Liver (tissue), 9 donors: ENCODE results near the gene BRIP1. TPM values are rescaled to one million over a fixed set of nuclear protein-coding genes. Genes with fewer than 3 reads are reported as not detected.

ENCODE experiments used
- DNase-seq: peaks from one replicate; pipeline ENCODE4 v3.0.0-alpha.2; 2017; ENCODE audit warnings: low spot score
- H3K27ac ChIP-seq, 2 donors: one replicate each; pipeline ENCODE4 v1.7.0; 2013; ENCODE audit warnings: inconsistent platforms in 2 of 2, low read length in 2 of 2, control low read depth in 1 of 2, low read depth in 1 of 2, mild to moderate bottlenecking in 1 of 2
- H3K27me3 ChIP-seq, 4 donors: one replicate each; pipeline versions ENCODE4 v1.6.1 to v1.7.0; 2013; ENCODE audit warnings: low read length in 3 of 4, inconsistent platforms in 1 of 4, mild to moderate bottlenecking in 1 of 4, moderate library complexity in 1 of 4; ENCODE audit not compliant: control insufficient read depth in 4 of 4, insufficient read depth in 4 of 4
- H3K36me3 ChIP-seq, 4 donors: one replicate each; pipeline versions ENCODE4 v1.6.1 to v1.7.0; 2013; ENCODE audit warnings: low read length in 3 of 4, mild to moderate bottlenecking in 3 of 4, low read depth in 1 of 4, moderate library complexity in 1 of 4; ENCODE audit not compliant: control insufficient read depth in 4 of 4, insufficient read depth in 3 of 4
- H3K4me1 ChIP-seq, 4 donors: one replicate each; pipeline versions ENCODE4 v1.6.1 to v1.7.0; 2013; ENCODE audit warnings: low read length in 3 of 4, mild to moderate bottlenecking in 3 of 4, moderate library complexity in 1 of 4; ENCODE audit not compliant: control insufficient read depth in 4 of 4, insufficient read depth in 4 of 4
- H3K4me3 ChIP-seq, 3 donors: one replicate each; pipeline versions ENCODE4 v1.6.1 to v1.7.0; 2013; ENCODE audit warnings: low read length in 3 of 3, control low read depth in 1 of 3, low read depth in 1 of 3, mild to moderate bottlenecking in 1 of 3
- H3K9ac ChIP-seq, 2 donors: one replicate each; pipeline ENCODE4 v1.7.0; 2013; ENCODE audit warnings: low read length in 2 of 2, mild to moderate bottlenecking in 2 of 2, moderate library complexity in 2 of 2, control low read depth in 1 of 2, low read depth in 1 of 2
- H3K9me3 ChIP-seq, 4 donors: one replicate each; pipeline versions ENCODE4 v1.6.1 to v1.7.0; 2013; ENCODE audit warnings: low read length in 3 of 4; ENCODE audit not compliant: control insufficient read depth in 4 of 4
- ATF3 ChIP-seq: IDR thresholded peaks from 2 replicates; pipeline ENCODE4 v1.6.1; 2016; ENCODE audit warnings: antibody characterized with exemption
- CTCF ChIP-seq: fragments of 150-350 bp; IDR thresholded peaks from 2 replicates; pipeline ENCODE4 v1.5.1; 2017; ENCODE audit warnings: improper control_type of control experiment, low read depth, low read length; ENCODE audit not compliant: missing input control
- EGR1 ChIP-seq, 2 donors: IDR thresholded peaks; 2 replicates each; pipeline ENCODE4 v1.6.1; 2016 to 2018; ENCODE audit warnings: antibody characterized with exemption in 2 of 2, low read depth in 2 of 2
- FOXA1 ChIP-seq: IDR thresholded peaks from 2 replicates; pipeline ENCODE4 v1.6.1; 2016; ENCODE audit warnings: antibody characterized with exemption
- FOXA2 ChIP-seq: IDR thresholded peaks from 2 replicates; pipeline ENCODE4 v1.6.1; 2016; ENCODE audit warnings: antibody characterized with exemption
- GABPA ChIP-seq, 2 donors: IDR thresholded peaks in 1 of 2; conservative IDR thresholded peaks in 1 of 2; 2 replicates each; pipeline ENCODE4 v1.6.1; 2016; ENCODE audit warnings: antibody characterized with exemption in 2 of 2, mild to moderate bottlenecking in 1 of 2, moderate library complexity in 1 of 2
- HNF4A ChIP-seq, 2 donors: conservative IDR thresholded peaks; 2 replicates each; pipeline ENCODE4 v1.6.1; 2016; ENCODE audit warnings: antibody characterized with exemption in 2 of 2, mild to moderate bottlenecking in 2 of 2
- HNF4G ChIP-seq: IDR thresholded peaks from 2 replicates; pipeline ENCODE4 v1.6.1; 2016; ENCODE audit warnings: antibody characterized with exemption
- JUND ChIP-seq, 2 donors: IDR thresholded peaks; 2 replicates each; pipeline ENCODE4 v1.6.1; 2016; ENCODE audit warnings: antibody characterized with exemption in 2 of 2
- MAX ChIP-seq: IDR thresholded peaks from 2 replicates; pipeline ENCODE4 v1.6.1; 2016; ENCODE audit warnings: antibody characterized with exemption
- RAD21 ChIP-seq, 2 donors: IDR thresholded peaks; 2 replicates each; pipeline ENCODE4 v1.6.1; 2016; ENCODE audit warnings: antibody characterized with exemption in 2 of 2, mild to moderate bottlenecking in 2 of 2
- RXRA ChIP-seq, 2 donors: IDR thresholded peaks; 2 replicates each; pipeline ENCODE4 v1.6.1; 2017 to 2018; ENCODE audit warnings: antibody characterized with exemption in 2 of 2, mild to moderate bottlenecking in 1 of 2
- SP1 ChIP-seq: IDR thresholded peaks from 2 replicates; pipeline ENCODE4 v1.6.1; 2018; ENCODE audit warnings: antibody characterized with exemption, mild to moderate bottlenecking
- TAF1 ChIP-seq: conservative IDR thresholded peaks from 2 replicates; pipeline ENCODE4 v1.6.1; 2016; ENCODE audit warnings: antibody characterized with exemption, mild to moderate bottlenecking
- YY1 ChIP-seq: IDR thresholded peaks from 2 replicates; pipeline ENCODE4 v1.6.1; 2016; ENCODE audit warnings: antibody characterized with exemption, mild to moderate bottlenecking
- ZBTB33 ChIP-seq: IDR thresholded peaks from 2 replicates; pipeline ENCODE4 v1.6.1; 2016; ENCODE audit warnings: antibody characterized with exemption
- WGBS: extraction: QIAGEN DNeasy Blood & Tissue Kit; methylation state at CpG from one replicate; pipeline ENCODE4 v1.1.7; 2013; 5-methylcytosine and 5-hydroxymethylcytosine counted together
- polyA plus RNA-seq, 2 donors: library from polyadenylated mRNA; stranded (reverse) in 1 of 2; unstranded in 1 of 2; fragments of 200-250 nt in 1 of 2; fragments of >200 nt in 1 of 2; fragmentation: Nextera tagmentation in 1 of 2; extraction: Ambion mirVana in 1 of 2; gene quantifications; one replicate each; pipeline versions ENCODE4 v1.2.1 to v1.2.3, GENCODE V29; 2013 to 2015
- total RNA-seq, 2 donors: library from RNA; depleted of rRNA; stranded (reverse); fragments of >200 nt; gene quantifications; one replicate each; pipeline ENCODE4 v1.2.3, GENCODE V29; 2014
- donor health status: healthy.
- donor health status: healthy.
- donor health status: healthy.
- donor health status: healthy.
- donor health status: healthy.

The BRIP1 gene
- total and polyA plus RNA-seq, 4 donors, result 0.24 to 10.3 (median 0.90) TPM

- Histone ChIP-seq H3K9me3 (peaks cover 0 to 6% (median 1%) of the 10 kb centered on the region in 4 donors), H3K27me3 (no peaks in the 10 kb centered on the region), H3K4me3 (no peak overlapping the region), H3K9ac (no peak overlapping the region), H3K4me1 (no peaks in the 10 kb centered on the region), H3K27ac (no peak overlapping the region), H3K36me3 (peaks cover 0 to 3% (median under 1%) of the 10 kb centered on the region in 4 donors)
- over 99% methylated on average over 4 of the region's 4 CpGs for WGBS
- TF ChIP-seq GABPA (IDR thresholded peaks at IDR 0.05 in 1 of 2, conservative IDR thresholded peaks at IDR 0.05 in 1 of 2) (no peak), JUND (IDR thresholded peaks at IDR 0.05) (no peak), FOXA2 (no peak)
- DNase-seq, result no peak
Measured at GRCh38 chr17:61737820-61738219, 125.5 kb downstream of the BRIP1 start.

- Histone ChIP-seq H3K27me3 (no peaks in the 10 kb centered on the region), H3K4me3 (no peak overlapping the region), H3K36me3 (peaks cover 0 to 2% (median 0%) of the 10 kb centered on the region in 4 donors), H3K9ac (no peak overlapping the region), H3K9me3 (no peaks in the 10 kb centered on the region), H3K4me1 (no peaks in the 10 kb centered on the region), H3K27ac (no peak overlapping the region)
- TF ChIP-seq CTCF (no peak), ZBTB33 (no peak), ATF3 (no peak), HNF4G (no peak), MAX (no peak), RAD21 (IDR thresholded peaks at IDR 0.05) (no peak), EGR1 (IDR thresholded peaks at IDR 0.05; ENCODE audit: low read depth in 2 of 2) (no peak), GABPA (IDR thresholded peaks at IDR 0.05 in 1 of 2, conservative IDR thresholded peaks at IDR 0.05 in 1 of 2) (no peak), TAF1 (no peak), SP1 (no peak), FOXA2 (no peak), FOXA1 (no peak), HNF4A (conservative IDR thresholded peaks at IDR 0.05) (no peak)
- DNase-seq, result no peak
Measured at GRCh38 chr17:61736438-61736837, 126.9 kb downstream of the BRIP1 start.

GRCh38 chr17:61735807-61736206 is 127.5 kb downstream of the BRIP1 start:
- TF ChIP-seq RXRA (IDR thresholded peaks at IDR 0.05) (no peak), TAF1 (no peak), MAX (no peak), YY1 (no peak), FOXA2 (no peak), FOXA1 (no peak), EGR1 (IDR thresholded peaks at IDR 0.05; ENCODE audit: low read depth in 2 of 2) (no peak), RAD21 (IDR thresholded peaks at IDR 0.05) (no peak), HNF4G (no peak), HNF4A (conservative IDR thresholded peaks at IDR 0.05) (no peak), JUND (IDR thresholded peaks at IDR 0.05) (no peak)
- Histone ChIP-seq H3K4me3 (no peak overlapping the region), H3K9ac (no peak overlapping the region), H3K27ac (no peak overlapping the region), H3K36me3 (peaks cover 0 to 2% (median 0%) of the 10 kb centered on the region in 4 donors), H3K9me3 (no peaks in the 10 kb centered on the region), H3K4me1 (no peaks in the 10 kb centered on the region), H3K27me3 (no peaks in the 10 kb centered on the region)
- DNase-seq, result no peak
- WGBS, result 97% methylated on average over 2 of the region's 2 CpGs
